ENCODE measurements around the gene SAMD11.

GRCh38 chr1:958823-959730 is 35.4 kb downstream of the SAMD11 start, which contains the start of gene NOC2L:
- no peak for TF ChIP-seq CTCF (IDR thresholded peaks at IDR 0.05)
- TF ChIP-seq ZBTB33 (IDR thresholded peaks at IDR 0.05; ENCODE audit: borderline replicate concordance, low read depth), result no peak
- TF ChIP-seq NRF1 (IDR thresholded peaks at IDR 0.05; ENCODE audit: low read depth, low read length), result peak; percentile 20; the same call in 1 of the 2 replicates
- TF ChIP-seq CHD2 (IDR thresholded peaks at IDR 0.05; ENCODE audit: low read length, partially characterized antibody), result no peak
- TF ChIP-seq USF2 (IDR thresholded peaks at IDR 0.05; ENCODE audit: borderline replicate concordance, low read depth, low read length), result no peak
- TF ChIP-seq TCF12 (IDR thresholded peaks at IDR 0.05), result no peak
- no peak for TF ChIP-seq RFX5 (IDR thresholded peaks at IDR 0.05; ENCODE audit: low read length)
- TF ChIP-seq JUND (IDR thresholded peaks at IDR 0.05), result no peak
- TF ChIP-seq EP300 (IDR thresholded peaks at IDR 0.05; ENCODE audit: borderline replicate concordance in 1 of 2, low read depth in 1 of 2, low read length in 1 of 2), result no peak
- peak; percentile 87 for TF ChIP-seq YY1 (IDR thresholded peaks at IDR 0.05; ENCODE audit: low read depth)
- peak; percentile 81 for TF ChIP-seq POLR2AphosphoS5 (IDR thresholded peaks at IDR 0.05; ENCODE audit: low read depth, low read length)
